Measurements from ENCODE around the gene UBXN4.

The UBXN4 gene

GRCh38 chr2:135743860-135744259 is 2.2 kb downstream of the UBXN4 start:
- Mint-ChIP-seq H3K36me3 (peaks cover 14% of the 10 kb centered on the region), H3K27ac (no peak overlapping the region), H3K27me3 (no peaks in the 10 kb centered on the region), H3K4me1 (peaks cover 53% of the 10 kb centered on the region), H3K4me3 (peak overlapping the region; percentile 75), H3K9me3 (peaks cover 5% of the 10 kb centered on the region)

- peaks cover 16% of the 10 kb centered on the region for H3K36me3 Mint-ChIP-seq
- peaks cover 62% of the 10 kb centered on the region for H3K4me1 Mint-ChIP-seq
- peak overlapping the region; percentile 75 for H3K4me3 Mint-ChIP-seq
- H3K9me3 Mint-ChIP-seq, result peaks cover 5% of the 10 kb centered on the region
- peak overlapping the region; percentile 53 for H3K27ac Mint-ChIP-seq
- no peaks in the 10 kb centered on the region for H3K27me3 Mint-ChIP-seq
These were observed 3.2 kb downstream of the UBXN4 start for GRCh38 chr2:135744760-135745314.

GRCh38 chr2:135745545-135745944 is 3.9 kb downstream of the UBXN4 start:
- Mint-ChIP-seq H3K4me3 (no peak overlapping the region), H3K36me3 (peaks cover 16% of the 10 kb centered on the region), H3K9me3 (peaks cover 5% of the 10 kb centered on the region), H3K27me3 (no peaks in the 10 kb centered on the region), H3K27ac (no peak overlapping the region), H3K4me1 (peaks cover 64% of the 10 kb centered on the region)

GRCh38 chr2:135755573-135755972 is 13.9 kb downstream of the UBXN4 start:
- Mint-ChIP-seq H3K4me1 (peaks cover 10% of the 10 kb centered on the region), H3K4me3 (no peak overlapping the region), H3K27me3 (no peaks in the 10 kb centered on the region), H3K27ac (no peak overlapping the region), H3K9me3 (peaks cover 5% of the 10 kb centered on the region), H3K36me3 (peaks cover 26% of the 10 kb centered on the region)

- Mint-ChIP-seq H3K4me1 (peaks cover 11% of the 10 kb centered on the region), H3K4me3 (no peak overlapping the region), H3K36me3 (peaks cover 26% of the 10 kb centered on the region), H3K9me3 (peaks cover 5% of the 10 kb centered on the region), H3K27me3 (no peaks in the 10 kb centered on the region), H3K27ac (no peak overlapping the region)
These were observed 15.0 kb downstream of the UBXN4 start for GRCh38 chr2:135756692-135757091.

GRCh38 chr2:135762022-135762421 is 20.4 kb downstream of the UBXN4 start:
- Mint-ChIP-seq H3K4me3 (no peak overlapping the region), H3K27ac (no peak overlapping the region), H3K9me3 (peaks cover under 1% of the 10 kb centered on the region), H3K27me3 (no peaks in the 10 kb centered on the region), H3K4me1 (peaks cover 18% of the 10 kb centered on the region), H3K36me3 (peaks cover 15% of the 10 kb centered on the region)

- H3K4me1 Mint-ChIP-seq, result peaks cover 22% of the 10 kb centered on the region
- no peak overlapping the region for H3K4me3 Mint-ChIP-seq
- no peak overlapping the region for H3K27ac Mint-ChIP-seq
- no peaks in the 10 kb centered on the region for H3K27me3 Mint-ChIP-seq
- no peaks in the 10 kb centered on the region for H3K9me3 Mint-ChIP-seq
- peaks cover 14% of the 10 kb centered on the region for H3K36me3 Mint-ChIP-seq
These were observed 20.9 kb downstream of the UBXN4 start for GRCh38 chr2:135762530-135762929.

GRCh38 chr2:135768863-135769262 is 27.2 kb downstream of the UBXN4 start:
- Mint-ChIP-seq H3K27me3 (no peaks in the 10 kb centered on the region), H3K36me3 (peaks cover 24% of the 10 kb centered on the region), H3K4me1 (peaks cover 15% of the 10 kb centered on the region), H3K9me3 (no peaks in the 10 kb centered on the region), H3K4me3 (no peak overlapping the region), H3K27ac (no peak overlapping the region)

GRCh38 chr2:135773319-135773718 is 31.7 kb downstream of the UBXN4 start:
- H3K4me3 Mint-ChIP-seq, result no peak overlapping the region
- H3K27me3 Mint-ChIP-seq, result no peaks in the 10 kb centered on the region
- H3K27ac Mint-ChIP-seq, result peak overlapping the region; percentile 41
- peaks cover 6% of the 10 kb centered on the region for H3K4me1 Mint-ChIP-seq
- no peaks in the 10 kb centered on the region for H3K9me3 Mint-ChIP-seq
- peaks cover 24% of the 10 kb centered on the region for H3K36me3 Mint-ChIP-seq

- Mint-ChIP-seq H3K36me3 (peaks cover 25% of the 10 kb centered on the region), H3K4me1 (peaks cover 6% of the 10 kb centered on the region), H3K27me3 (no peaks in the 10 kb centered on the region), H3K27ac (peak overlapping the region; percentile 46), H3K4me3 (no peak overlapping the region), H3K9me3 (no peaks in the 10 kb centered on the region)
These were observed 32.3 kb downstream of the UBXN4 start for GRCh38 chr2:135773917-135774316.

- Mint-ChIP-seq H3K9me3 (no peaks in the 10 kb centered on the region), H3K27ac (no peak overlapping the region), H3K4me1 (peaks cover 6% of the 10 kb centered on the region), H3K36me3 (peaks cover 21% of the 10 kb centered on the region), H3K27me3 (no peaks in the 10 kb centered on the region), H3K4me3 (no peak overlapping the region)
These were observed 33.8 kb downstream of the UBXN4 start for GRCh38 chr2:135775420-135775819.

- Mint-ChIP-seq H3K4me3 (no peak overlapping the region), H3K4me1 (peaks cover 6% of the 10 kb centered on the region), H3K36me3 (peaks cover 24% of the 10 kb centered on the region), H3K27me3 (no peaks in the 10 kb centered on the region), H3K27ac (no peak overlapping the region), H3K9me3 (no peaks in the 10 kb centered on the region)
These were observed 34.7 kb downstream of the UBXN4 start for GRCh38 chr2:135776367-135776766.

GRCh38 chr2:135782231-135782630 is 40.6 kb downstream of the UBXN4 start:
- Mint-ChIP-seq H3K27ac (no peak overlapping the region), H3K27me3 (no peaks in the 10 kb centered on the region), H3K4me1 (no peaks in the 10 kb centered on the region), H3K9me3 (no peaks in the 10 kb centered on the region), H3K4me3 (no peak overlapping the region), H3K36me3 (peaks cover 33% of the 10 kb centered on the region)

GRCh38 chr2:135783439-135783838 is 41.8 kb downstream of the UBXN4 start:
- Mint-ChIP-seq H3K27me3 (no peaks in the 10 kb centered on the region), H3K36me3 (peaks cover 29% of the 10 kb centered on the region), H3K4me3 (no peak overlapping the region), H3K9me3 (no peaks in the 10 kb centered on the region), H3K27ac (no peak overlapping the region), H3K4me1 (no peaks in the 10 kb centered on the region)

GRCh38 chr2:135785032-135785431 is 43.4 kb downstream of the UBXN4 start:
- Mint-ChIP-seq H3K4me3 (no peak overlapping the region), H3K27ac (peak overlapping the region; percentile 19), H3K4me1 (no peaks in the 10 kb centered on the region), H3K27me3 (no peaks in the 10 kb centered on the region), H3K36me3 (peaks cover 30% of the 10 kb centered on the region), H3K9me3 (no peaks in the 10 kb centered on the region)

GRCh38 chr2:135786823-135787222 is 45.2 kb downstream of the UBXN4 start:
- peaks cover 24% of the 10 kb centered on the region for H3K36me3 Mint-ChIP-seq
- H3K4me1 Mint-ChIP-seq, result peaks cover under 1% of the 10 kb centered on the region
- H3K4me3 Mint-ChIP-seq, result no peak overlapping the region
- no peak overlapping the region for H3K27ac Mint-ChIP-seq
- H3K9me3 Mint-ChIP-seq, result no peaks in the 10 kb centered on the region
- H3K27me3 Mint-ChIP-seq, result no peaks in the 10 kb centered on the region

- Mint-ChIP-seq H3K36me3 (peaks cover 10% of the 10 kb centered on the region), H3K27me3 (no peaks in the 10 kb centered on the region), H3K9me3 (no peaks in the 10 kb centered on the region), H3K4me3 (no peak overlapping the region), H3K27ac (no peak overlapping the region), H3K4me1 (peaks cover 18% of the 10 kb centered on the region)
These were observed 48.8 kb downstream of the UBXN4 start for GRCh38 chr2:135790423-135790822.
